Choroid plexus epithelial cell (primary cell): ENCODE data around the gene ATP6V1A.

Experiments used
- DNase-seq: peaks from one replicate; pipeline ENCODE4 v3.0.0-alpha.2; 2010; ENCODE audit warnings: low read depth
- H3K4me3 ChIP-seq: 2 replicates; pipeline ENCODE4 v1.5.1; 2011; ENCODE audit warnings: low read depth, mild to moderate bottlenecking, control low read depth, low read length, moderate library complexity
- CTCF ChIP-seq: conservative IDR thresholded peaks from 2 replicates; pipeline ENCODE4 v1.5.1; 2011; ENCODE audit warnings: low read depth, mild to moderate bottlenecking, control low read depth, inconsistent platforms, low read length, moderate library complexity

ATP6V1A gene

GRCh38 chr3:113783980-113784379 lies 37.1 kb downstream of the ATP6V1A start:
- no peak overlapping the region for H3K4me3 ChIP-seq
- TF ChIP-seq CTCF: no peak
- peak; percentile 53 for DNase-seq

DNA sequence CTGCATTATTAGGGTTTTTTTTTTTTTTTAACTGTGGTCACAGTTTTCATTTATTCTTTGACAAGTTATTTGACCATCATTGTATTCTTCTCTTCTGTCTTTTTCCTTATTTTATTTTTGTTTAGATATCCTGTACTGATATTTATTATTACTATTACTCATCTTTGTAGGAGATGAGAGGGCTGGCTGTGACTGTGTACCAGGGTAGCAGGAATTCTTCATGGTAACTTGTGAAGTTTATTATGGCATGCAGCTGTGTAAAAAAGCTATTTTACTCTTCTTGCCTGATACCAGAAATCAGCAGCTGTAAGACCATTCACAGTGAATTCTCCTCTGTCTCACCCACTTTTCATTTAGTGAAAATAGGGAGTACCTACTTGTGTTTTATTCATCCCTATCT lies 44.5 kb downstream of the ATP6V1A start:
- DNase-seq: peak; percentile 31
- TF ChIP-seq CTCF: no peak
- H3K4me3 ChIP-seq: no peak overlapping the region

GRCh38 chr3:113794526-113794925 lies 47.7 kb downstream of the ATP6V1A start:
- H3K4me3 ChIP-seq: no peak overlapping the region
- TF ChIP-seq CTCF: no peak
- DNase-seq: no peak

- DNase-seq: no peak
- no peak overlapping the region for H3K4me3 ChIP-seq
Observed at GRCh38 chr3:113795693-113796092, 48.9 kb downstream of the ATP6V1A start.

DNA sequence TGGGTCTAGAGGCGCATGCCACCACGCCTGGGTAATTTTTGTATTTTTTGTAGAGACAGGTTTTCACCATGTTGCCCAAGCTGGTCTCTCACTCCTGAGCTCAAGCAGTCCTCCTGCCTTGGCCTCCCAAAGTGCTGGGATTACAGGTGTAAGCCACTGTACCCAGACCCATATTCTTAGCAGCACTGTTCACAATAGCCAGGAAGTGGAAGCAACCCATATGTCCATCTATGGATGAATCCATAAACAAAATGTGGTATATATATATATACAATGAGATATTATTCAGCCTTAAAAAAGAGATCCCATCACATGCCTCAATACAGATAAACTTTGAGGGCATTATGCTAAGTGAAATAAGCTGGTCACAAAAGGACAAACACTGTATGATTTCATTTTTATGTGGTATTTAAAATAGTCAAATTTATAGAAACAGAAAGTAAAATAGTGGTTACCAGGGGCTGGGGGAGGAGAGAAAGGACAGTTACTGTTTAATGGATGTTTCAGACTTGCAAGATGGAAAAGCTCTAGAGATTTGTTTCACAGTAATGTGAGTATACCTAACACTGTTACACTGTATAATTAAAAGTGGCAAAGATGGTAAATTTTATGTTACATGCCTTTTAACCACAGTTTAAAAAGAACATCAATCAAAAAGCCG lies 56.1 kb downstream of the ATP6V1A start:
- TF ChIP-seq CTCF: no peak
- no peak for DNase-seq
- H3K4me3 ChIP-seq: no peak overlapping the region

More at GRCh38 chr3:113795693-113796092, 48.9 kb downstream of the ATP6V1A start:
- no peak for TF ChIP-seq CTCF

DNA sequence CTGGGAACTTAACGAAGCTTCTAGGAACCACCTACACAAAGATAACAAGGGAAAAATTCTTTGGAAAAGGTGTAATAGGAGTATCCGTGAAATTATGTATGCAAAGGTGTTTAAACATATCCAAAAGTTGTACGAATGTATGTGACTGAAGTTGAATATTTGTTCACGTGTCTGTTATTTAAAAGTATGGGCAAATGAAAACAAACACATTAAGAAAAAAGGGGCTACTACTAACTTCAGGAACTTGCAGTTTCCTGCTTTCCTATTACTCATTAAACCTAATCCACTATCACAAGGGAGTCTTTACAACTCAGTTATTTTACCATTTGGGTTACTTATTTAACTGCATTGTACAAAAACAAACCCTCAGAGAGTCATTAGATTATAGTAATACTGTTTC lies 57.8 kb downstream of the ATP6V1A start:
- no peak for DNase-seq
- no peak for TF ChIP-seq CTCF

DNA sequence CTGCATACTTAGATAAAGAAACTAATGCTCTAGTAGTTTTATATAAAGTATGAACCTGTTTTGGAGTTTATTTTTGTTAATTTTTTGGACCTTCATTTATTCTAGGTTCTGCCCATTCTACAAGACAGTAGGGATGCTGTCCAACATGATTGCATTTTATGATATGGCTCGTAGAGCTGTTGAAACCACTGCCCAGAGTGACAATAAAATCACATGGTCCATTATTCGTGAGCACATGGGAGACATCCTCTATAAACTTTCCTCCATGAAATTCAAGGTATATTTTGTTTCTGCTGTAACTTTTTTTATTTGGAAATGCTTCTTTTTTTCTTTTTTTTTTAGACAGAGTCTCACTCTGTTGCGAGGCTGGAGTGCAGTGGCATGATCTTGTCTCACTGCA lies 58.4 kb downstream of the ATP6V1A start:
- DNase-seq: no peak

More for the DNA sequence above, 57.8 kb downstream of the ATP6V1A start:
- no peak overlapping the region for H3K4me3 ChIP-seq

More for the DNA sequence above, 58.4 kb downstream of the ATP6V1A start:
- H3K4me3 ChIP-seq: no peak overlapping the region
- no peak for TF ChIP-seq CTCF
